ENCODE data around the gene ACACB.

The ACACB gene

GRCh38 chr12:109154451-109155438 lies 38.4 kb downstream of the ACACB start:
- Histone ChIP-seq H3K27ac (peak overlapping the region; percentile 74 to 79), H3K36me3 (no peaks in the 10 kb centered on the region), H3K9me3 (no peaks in the 10 kb centered on the region), H3K27me3 (no peaks in the 10 kb centered on the region), H3K4me1 (peaks cover 0 to 20% (median 17%) of the 10 kb centered on the region in 4 donors), H3K4me3 (peak overlapping the region; percentile 65 to 67)
- intact Hi-C loops (cut with DNase I; ENCODE audit: low total_unique reads), result loop anchor here (5.0 kb wide), 1 partner anchor 42 kb away; no protein-coding TSS in a partner anchor
- peak; percentile 77 to 92 for DNase-seq
- no peak for TF ChIP-seq CTCF (IDR thresholded peaks at IDR 0.05)

GRCh38 chr12:109156036-109156435 lies 39.6 kb downstream of the ACACB start:
- Histone ChIP-seq H3K4me3 (peak overlapping the region in 1 of 2 donors; percentile 8), H3K4me1 (peaks cover 0 to 20% (median 17%) of the 10 kb centered on the region in 4 donors), H3K9me3 (no peaks in the 10 kb centered on the region), H3K27me3 (no peaks in the 10 kb centered on the region), H3K27ac (no peak overlapping the region), H3K36me3 (no peaks in the 10 kb centered on the region)
- intact Hi-C loops (cut with DNase I; ENCODE audit: low total_unique reads), result loop anchor here (5.0 kb wide), 1 partner anchor 44 kb away; no protein-coding TSS in a partner anchor
- TF ChIP-seq CTCF (IDR thresholded peaks at IDR 0.05), result no peak
- no peak for DNase-seq

- peaks cover 0 to 20% (median 17%) of the 10 kb centered on the region in 4 donors for H3K4me1 ChIP-seq
- H3K4me3 ChIP-seq, result no peak overlapping the region
- intact Hi-C loops (cut with DNase I; ENCODE audit: low total_unique reads), result loop anchor here (5.0 kb wide), 1 partner anchor 44 kb away; no protein-coding TSS in a partner anchor
- H3K27ac ChIP-seq, result no peak overlapping the region
- no peak for DNase-seq
- no peaks in the 10 kb centered on the region for H3K27me3 ChIP-seq
- no peak for TF ChIP-seq CTCF (IDR thresholded peaks at IDR 0.05)
- H3K9me3 ChIP-seq, result no peaks in the 10 kb centered on the region
- H3K36me3 ChIP-seq, result no peaks in the 10 kb centered on the region
These were observed 40.2 kb downstream of the ACACB start for GRCh38 chr12:109156586-109156985.

- peaks cover 0 to 20% (median 17%) of the 10 kb centered on the region in 4 donors for H3K4me1 ChIP-seq
- no peak for TF ChIP-seq CTCF (IDR thresholded peaks at IDR 0.05)
- no peaks in the 10 kb centered on the region for H3K9me3 ChIP-seq
- H3K4me3 ChIP-seq, result no peak overlapping the region
- peak overlapping the region; percentile 31 to 40 for H3K27ac ChIP-seq
- no peaks in the 10 kb centered on the region for H3K36me3 ChIP-seq
- DNase-seq, result no peak
- intact Hi-C loops (cut with DNase I; ENCODE audit: low total_unique reads), result loop anchor here (5.0 kb wide), 1 partner anchor 46 kb away; no protein-coding TSS in a partner anchor
- H3K27me3 ChIP-seq, result no peaks in the 10 kb centered on the region
These were observed 41.6 kb downstream of the ACACB start for GRCh38 chr12:109157986-109158385.

- DNase-seq, result no peak
- no peak overlapping the region for H3K27ac ChIP-seq
- intact Hi-C loops (cut with DNase I; ENCODE audit: low total_unique reads), result no loop called here
- no peaks in the 10 kb centered on the region for H3K27me3 ChIP-seq
- peaks cover 0 to 13% (median 12%) of the 10 kb centered on the region in 4 donors for H3K4me1 ChIP-seq
- H3K9me3 ChIP-seq, result no peaks in the 10 kb centered on the region
- peaks cover 0 to 7% (median 0%) of the 10 kb centered on the region in 3 donors for H3K36me3 ChIP-seq
- TF ChIP-seq CTCF (IDR thresholded peaks at IDR 0.05), result no peak
- H3K4me3 ChIP-seq, result no peak overlapping the region
These were observed 44.0 kb downstream of the ACACB start for GRCh38 chr12:109160433-109160832.
